Activated naive CD4-positive, alpha-beta T cell (primary cell): ENCODE results near the gene ERMAP.
"Not testable (repeated sequence)": the region's sequence is repeated elsewhere in the genome, so short reads cannot be mapped to it uniquely, and the experiment has no call there.

Source experiments
- DNase-seq, 4 experiments: peaks; one replicate each; lab custom pipeline; 2025; lab: John Stamatoyannopoulos, UW

The ERMAP gene

GRCh38 chr1:42807056-42807668, 9.8 kb upstream of the ERMAP start:
- no peak for DNase-seq

DNA sequence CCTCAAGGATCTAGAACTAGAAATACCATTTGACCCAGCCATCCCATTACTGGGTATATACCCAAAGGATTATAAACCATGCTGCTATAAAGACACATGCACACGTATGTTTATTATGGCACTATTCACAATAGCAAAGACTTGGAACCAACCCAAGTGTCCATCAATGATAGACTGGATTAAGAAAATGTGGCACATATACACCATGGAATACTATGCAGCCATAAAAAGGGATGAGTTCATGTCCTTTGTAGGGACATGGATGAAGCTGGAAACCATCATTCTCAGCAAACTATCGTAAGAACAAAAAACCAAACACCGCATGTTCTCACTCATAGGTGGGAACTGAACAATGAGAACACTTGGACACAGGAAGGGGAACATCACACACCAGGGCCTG, 2.1 kb upstream of the ERMAP start:
- DNase-seq: not testable (repeated sequence)

DNA sequence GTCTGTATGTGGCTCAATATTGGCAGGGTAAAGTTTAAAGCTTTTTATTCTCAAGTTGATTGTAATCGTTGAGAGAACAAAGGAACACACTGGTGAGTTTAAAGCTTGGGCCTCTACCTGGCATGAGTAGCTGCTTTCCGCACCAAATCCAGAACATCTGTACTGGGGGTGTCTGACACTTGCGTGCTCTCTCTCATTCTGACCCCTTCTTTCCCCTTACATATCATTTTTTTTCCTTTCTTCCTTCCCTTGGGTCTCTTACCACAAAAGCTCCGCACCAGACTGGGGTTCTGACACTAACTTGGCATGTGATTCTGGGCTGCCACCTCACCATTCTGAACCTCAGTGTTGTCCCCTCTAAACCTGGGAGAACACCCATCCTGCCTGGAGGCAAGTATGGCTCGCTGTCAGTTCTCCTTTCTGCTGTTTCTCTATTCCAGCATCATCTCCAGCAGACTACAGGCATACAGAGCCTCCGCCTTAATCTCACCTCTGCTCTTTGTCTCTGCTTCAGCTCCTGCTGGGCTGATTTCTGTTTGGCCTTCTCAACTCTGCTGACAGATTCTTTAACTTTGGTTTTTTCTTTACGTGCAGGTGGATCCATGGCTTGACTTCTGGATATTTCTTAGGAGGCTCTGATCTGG, 859 bp upstream of the ERMAP start:
- no peak for DNase-seq

GRCh38 chr1:42817440-42817767, 482 bp downstream of the ERMAP start:
- DNase-seq: no peak

- no peak for DNase-seq
These were observed 1.1 kb downstream of the ERMAP start for GRCh38 chr1:42817976-42818375.

DNA sequence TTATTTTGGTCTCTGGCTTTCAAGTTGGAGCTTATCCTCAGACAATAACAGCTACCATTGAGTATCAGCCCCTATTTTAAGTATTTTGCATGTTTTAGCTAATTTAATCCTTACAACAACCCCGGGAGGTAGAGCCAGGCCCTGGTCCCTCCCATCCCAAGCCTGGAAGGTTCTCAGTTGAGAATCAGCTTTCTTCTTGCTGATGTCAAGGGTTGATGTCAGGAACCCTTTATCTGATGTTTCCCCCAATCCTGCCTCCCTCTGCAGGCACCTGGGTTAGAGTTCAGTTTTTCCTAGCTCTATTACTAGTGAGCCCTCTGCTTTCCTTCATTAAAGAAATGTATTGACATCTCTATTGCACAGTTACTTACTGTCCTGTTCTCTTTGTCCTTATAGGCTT, 3.9 kb downstream of the ERMAP start:
- no peak for DNase-seq

GRCh38 chr1:42821690-42822089, 4.8 kb downstream of the ERMAP start:
- no peak for DNase-seq

- no peak for DNase-seq
These were observed 6.0 kb downstream of the ERMAP start for GRCh38 chr1:42822800-42823392.

- no peak for DNase-seq
These were observed 7.6 kb downstream of the ERMAP start for GRCh38 chr1:42824481-42825035.

DNA sequence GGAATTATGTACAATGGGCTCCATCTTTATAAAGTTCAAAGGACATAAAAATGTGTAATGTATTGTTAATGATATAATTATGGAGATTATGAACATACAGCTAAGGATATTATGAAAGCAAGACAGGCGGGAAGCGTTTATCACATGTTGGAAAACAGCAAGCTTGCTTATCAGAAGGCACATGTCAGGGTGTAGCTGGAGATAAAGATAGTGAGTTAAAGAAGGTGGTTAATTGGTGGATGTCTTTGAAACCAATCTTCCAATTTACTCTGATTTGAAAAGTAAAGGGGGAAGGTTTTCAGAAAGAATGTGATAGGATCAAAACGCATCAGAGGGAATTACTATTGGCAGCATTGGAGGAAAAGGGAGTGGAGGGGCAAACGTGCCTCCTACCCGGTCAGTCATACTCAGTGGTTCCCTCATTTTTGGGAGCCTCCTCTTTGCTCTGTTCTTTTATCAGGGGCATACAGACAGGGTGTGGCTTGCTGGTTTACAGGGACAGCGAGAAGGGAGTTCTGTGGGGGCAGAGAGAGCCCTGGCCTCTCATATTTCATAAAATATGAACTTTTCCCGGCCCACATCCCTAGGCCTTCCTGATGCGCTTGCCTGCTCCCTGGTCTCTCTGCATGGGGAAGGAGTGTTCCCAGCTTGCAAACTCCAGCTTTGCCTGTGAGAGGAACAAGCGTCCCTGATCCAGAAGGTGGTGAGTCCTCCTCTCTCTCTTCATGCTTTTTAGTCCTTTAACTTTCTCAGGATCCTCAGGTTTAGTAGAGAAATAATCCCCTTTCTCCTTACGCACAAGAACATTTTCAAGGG, 8.3 kb downstream of the ERMAP start:
- DNase-seq: no peak

DNA sequence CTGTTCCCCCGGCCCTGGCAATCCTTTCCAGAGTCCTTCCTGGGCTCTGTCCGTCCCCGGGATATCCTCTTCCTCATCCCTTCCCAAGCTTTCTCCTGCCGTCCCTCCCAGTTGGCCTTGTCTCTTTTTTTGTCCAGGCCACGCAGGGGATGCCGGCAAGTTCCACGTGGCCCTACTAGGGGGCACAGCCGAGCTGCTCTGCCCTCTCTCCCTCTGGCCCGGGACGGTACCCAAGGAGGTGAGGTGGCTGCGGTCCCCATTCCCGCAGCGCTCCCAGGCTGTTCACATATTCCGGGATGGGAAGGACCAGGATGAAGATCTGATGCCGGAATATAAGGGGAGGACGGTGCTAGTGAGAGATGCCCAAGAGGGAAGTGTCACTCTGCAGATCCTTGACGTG, 13.7 kb downstream of the ERMAP start:
- DNase-seq: no peak

- no peak for DNase-seq
These were observed 14.4 kb downstream of the ERMAP start for GRCh38 chr1:42831273-42831672.

- DNase-seq: no peak
These were observed 15.8 kb downstream of the ERMAP start for GRCh38 chr1:42832641-42833240.

DNA sequence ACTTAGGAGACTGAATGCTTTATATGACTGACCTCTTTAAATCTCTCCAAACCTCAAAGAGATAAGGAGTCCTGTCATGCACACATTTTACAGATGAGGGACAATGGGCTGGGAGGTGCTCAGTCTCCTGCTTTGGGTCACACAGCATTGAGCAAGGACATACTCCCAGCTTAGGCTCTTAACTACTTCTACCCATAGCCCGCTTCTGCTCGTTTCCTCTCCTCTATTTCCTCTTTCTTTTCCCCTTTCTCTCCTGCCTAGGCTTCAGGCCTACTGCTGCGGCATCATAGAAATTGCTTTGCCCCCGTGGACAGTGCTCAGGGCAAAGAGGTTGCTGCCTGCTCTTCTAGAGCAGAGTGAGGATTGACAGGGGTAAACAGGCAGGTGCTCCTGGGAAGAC, 17.1 kb downstream of the ERMAP start:
- no peak for DNase-seq

DNA sequence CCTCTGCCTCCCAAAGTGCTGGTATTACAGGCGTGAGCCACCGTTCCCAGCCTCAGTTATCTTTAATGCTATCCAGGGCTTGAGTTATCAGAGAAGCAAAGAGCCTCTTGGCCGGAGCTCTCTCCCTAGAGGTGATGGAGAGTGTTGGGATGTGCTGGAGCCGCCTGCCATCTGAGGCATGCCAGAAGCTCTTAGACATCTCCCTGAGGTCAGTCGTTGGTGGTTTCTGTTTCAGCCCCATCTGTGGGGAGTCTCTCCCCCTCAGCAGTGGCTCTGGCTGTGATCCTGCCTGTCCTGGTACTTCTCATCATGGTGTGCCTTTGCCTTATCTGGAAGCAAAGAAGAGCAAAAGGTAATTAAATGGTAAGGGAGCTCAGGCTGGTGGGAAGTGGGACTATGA, 17.9 kb downstream of the ERMAP start:
- DNase-seq: no peak

GRCh38 chr1:42835422-42835821, 18.5 kb downstream of the ERMAP start:
- DNase-seq: no peak

GRCh38 chr1:42837709-42838108, 20.8 kb downstream of the ERMAP start:
- no peak for DNase-seq

DNA sequence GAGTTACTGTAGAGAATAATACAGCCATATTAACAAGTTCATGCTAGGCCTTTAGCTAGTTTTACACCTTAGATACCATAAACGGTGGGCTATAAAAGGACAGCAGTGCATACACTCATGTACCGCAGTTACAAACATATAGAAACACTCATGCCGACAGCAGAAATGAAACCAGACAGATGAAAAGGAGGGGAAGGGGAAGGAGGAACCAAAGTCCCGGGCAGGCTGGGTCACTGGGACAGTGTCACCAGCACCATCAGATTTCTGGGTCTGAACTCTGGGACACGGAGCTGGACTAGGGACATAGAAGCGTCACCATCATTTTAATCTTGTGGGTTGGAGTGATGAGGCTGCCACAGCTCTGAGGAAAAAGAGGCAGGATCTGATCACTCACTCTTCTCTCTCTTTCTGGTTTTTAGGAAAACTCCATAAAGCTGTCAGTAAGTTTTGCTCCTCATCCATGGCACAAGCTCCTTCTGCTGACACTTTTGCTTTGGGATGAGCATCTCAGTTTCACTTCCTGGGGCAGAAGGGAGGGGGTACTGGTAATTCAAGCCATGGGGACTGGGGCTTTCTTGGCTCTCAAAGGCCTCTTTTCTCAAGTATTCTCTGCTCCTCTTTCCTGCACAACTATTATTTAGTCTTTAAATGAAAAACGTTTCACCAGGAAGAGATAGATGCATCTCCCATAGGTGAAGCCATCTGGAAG, 21.7 kb downstream of the ERMAP start:
- DNase-seq: no peak

- DNase-seq: no peak
These were observed 24.1 kb downstream of the ERMAP start for GRCh38 chr1:42841010-42841409.

DNA sequence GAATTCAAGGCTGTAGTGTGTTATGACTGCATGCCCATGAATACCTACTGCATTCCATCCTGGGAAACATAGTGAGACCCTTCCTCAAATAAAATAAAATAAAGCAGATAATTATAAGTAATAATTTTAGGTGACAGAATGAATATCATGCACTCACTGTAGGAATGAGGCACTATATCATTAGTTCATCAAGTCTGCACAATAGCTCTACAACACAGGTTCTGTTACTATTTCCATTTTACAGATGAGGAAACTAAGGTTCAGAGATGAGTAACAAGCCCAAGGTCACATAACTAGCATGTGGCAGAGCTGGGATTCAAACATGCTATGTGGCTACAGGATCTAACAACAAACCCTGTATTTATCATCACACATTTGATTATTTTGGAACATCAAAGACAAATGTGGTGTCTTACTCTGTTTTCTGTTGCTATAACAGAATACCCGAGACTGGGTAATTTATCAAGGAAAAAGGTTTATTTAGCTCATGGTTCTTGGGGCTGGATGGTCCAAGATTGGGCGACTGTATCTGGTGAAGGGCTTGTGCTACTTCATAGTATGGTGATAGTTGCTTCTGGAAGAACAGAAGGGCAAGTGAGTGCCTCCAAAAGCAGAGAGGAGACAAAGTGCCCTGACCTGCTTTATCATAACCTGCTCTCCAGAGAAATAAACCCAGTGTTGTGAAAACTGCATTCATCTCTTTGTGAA, 24.7 kb downstream of the ERMAP start:
- no peak for DNase-seq

GRCh38 chr1:42844592-42845140, 27.7 kb downstream of the ERMAP start:
- no peak for DNase-seq
